Omental fat pad (tissue), 4 donors: ENCODE measurements around the gene IKZF1. TPM values are rescaled to one million over a fixed set of nuclear protein-coding genes. Genes with fewer than 3 reads are reported as not detected.

Experiments used
- ATAC-seq: fragments of 150-250 bp; one replicate; pipeline ENCODE4 v1.9.1; 2016; ENCODE audit warnings: mild to moderate bottlenecking, moderate library complexity; ENCODE audit not compliant: low FRiP score
- DNase-seq: peaks from one replicate; pipeline ENCODE4 v3.0.0-alpha.2; 2019; ENCODE audit warnings: low spot score
- total RNA-seq, 4 donors: library from RNA; depleted of rRNA; stranded (reverse); fragments of >200 nt; gene quantifications; one replicate each; pipeline ENCODE4 v1.1.0, GENCODE V29; 2016
- TF ChIP-seq, protein P1 (sequence below), 3 donors: fragments of 450-650 bp; IDR thresholded peaks; one replicate each; pipeline ENCODE4 v1.5.1; 2016 to 2017; ENCODE audit warnings: antibody characterized with exemption in 3 of 3, mild to moderate bottlenecking in 3 of 3, moderate library complexity in 2 of 3

IKZF1 gene
- total RNA-seq, 4 donors from 2014 or later = 14.6 to 34.5 (median 21.7) TPM

DNA sequence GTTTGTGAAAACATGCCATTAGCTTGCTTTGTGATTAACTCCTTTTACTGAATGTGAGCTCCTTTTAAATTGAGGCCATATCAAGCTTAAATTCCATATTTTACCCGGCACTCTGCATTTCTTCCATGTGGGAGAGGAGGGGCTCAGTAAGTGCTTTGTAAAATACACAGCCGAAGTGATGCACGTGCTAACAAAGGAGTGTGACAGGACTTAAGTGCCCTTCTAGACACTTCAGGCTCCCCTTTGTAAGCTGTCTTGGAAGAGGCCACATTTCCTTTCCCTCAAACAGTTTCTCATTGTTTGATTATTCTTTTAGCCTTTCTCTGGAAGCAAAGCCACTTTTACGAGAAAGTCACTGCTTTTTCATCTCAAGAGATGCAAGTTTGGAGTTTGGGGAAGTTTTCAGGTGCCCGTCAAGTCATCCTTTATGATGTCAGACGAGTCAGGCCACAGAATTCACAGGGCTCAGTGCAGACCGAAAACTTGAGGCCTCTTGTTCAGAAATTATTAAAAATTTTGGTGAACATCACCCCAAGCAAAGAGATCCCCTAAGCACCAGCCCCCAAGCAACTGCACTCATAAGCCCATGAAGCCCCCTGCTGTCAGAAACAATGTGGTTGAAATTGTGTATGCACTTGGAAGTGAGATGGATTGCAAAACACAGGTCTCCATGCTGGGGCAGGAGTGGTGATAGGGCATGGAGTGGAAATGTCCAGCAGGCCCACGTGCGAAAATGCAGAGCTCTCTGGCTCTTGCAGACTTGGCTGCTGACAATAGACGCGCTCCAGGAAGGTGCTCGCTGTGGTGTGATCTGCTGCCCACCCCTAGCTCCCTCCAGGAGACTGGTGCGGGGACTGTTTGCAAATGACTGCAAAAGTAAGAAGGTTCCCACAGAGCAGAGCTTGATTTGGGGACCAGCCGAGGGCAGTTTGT, 11.5 kb downstream of the IKZF1 start:
- TF ChIP-seq, protein P1, sequence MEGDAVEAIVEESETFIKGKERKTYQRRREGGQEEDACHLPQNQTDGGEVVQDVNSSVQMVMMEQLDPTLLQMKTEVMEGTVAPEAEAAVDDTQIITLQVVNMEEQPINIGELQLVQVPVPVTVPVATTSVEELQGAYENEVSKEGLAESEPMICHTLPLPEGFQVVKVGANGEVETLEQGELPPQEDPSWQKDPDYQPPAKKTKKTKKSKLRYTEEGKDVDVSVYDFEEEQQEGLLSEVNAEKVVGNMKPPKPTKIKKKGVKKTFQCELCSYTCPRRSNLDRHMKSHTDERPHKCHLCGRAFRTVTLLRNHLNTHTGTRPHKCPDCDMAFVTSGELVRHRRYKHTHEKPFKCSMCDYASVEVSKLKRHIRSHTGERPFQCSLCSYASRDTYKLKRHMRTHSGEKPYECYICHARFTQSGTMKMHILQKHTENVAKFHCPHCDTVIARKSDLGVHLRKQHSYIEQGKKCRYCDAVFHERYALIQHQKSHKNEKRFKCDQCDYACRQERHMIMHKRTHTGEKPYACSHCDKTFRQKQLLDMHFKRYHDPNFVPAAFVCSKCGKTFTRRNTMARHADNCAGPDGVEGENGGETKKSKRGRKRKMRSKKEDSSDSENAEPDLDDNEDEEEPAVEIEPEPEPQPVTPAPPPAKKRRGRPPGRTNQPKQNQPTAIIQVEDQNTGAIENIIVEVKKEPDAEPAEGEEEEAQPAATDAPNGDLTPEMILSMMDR (IDR thresholded peaks at IDR 0.05) = no peak
- ATAC-seq (no peak), DNase-seq (no peak)

GRCh38 chr7:50317221-50317678, 12.7 kb downstream of the IKZF1 start:
- no peak for DNase-seq
- ATAC-seq = no peak
- TF ChIP-seq, protein P1 (IDR thresholded peaks at IDR 0.05) = no peak

DNA sequence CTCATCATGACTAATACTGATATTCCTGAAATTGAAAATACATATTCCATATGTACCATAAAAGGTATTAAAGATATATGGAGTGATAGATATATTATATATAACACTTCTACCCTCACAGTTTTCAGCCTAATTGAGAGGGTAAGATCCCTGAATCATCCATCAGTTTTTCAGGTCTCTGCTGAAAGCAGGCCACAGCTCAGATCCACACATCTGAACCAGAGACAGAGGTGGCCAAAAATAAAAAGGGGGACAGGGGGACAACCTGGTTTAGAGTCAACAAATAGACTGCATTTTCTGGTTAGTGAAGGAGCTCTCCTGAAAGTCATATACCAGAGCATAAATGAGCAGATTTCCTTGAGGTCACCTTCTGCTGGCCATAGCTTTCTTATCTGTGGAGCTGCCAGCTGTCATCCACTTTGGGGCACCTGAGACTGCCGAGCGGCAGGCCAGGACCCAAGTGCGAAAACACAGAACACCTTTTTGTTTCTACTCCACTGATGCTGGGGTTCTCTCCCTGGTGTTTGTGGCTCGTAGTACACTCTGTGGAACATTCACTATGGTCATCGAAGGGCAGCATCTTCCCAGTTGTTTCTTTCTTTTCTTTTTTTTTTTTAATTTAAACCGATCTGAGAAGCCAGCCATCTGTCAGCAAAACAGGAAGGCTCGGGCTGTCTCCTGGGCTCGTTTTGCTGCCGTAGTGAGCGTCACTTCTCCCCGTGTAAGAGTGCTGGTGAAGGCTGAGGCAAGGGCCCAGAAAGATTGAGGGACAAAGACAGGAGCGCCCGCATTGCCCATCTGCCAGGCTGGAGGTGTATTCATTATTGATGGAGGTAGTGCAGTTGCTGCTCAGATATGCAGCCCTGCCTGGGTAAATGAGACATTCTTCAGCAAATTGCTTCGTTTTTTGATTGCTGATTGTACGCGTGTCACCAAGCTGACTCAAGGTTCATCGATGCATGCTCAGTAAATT, 13.5 kb downstream of the IKZF1 start:
- DNase-seq (no peak), ATAC-seq (no peak)
- TF ChIP-seq, protein P1 (IDR thresholded peaks at IDR 0.05) = no peak

DNA sequence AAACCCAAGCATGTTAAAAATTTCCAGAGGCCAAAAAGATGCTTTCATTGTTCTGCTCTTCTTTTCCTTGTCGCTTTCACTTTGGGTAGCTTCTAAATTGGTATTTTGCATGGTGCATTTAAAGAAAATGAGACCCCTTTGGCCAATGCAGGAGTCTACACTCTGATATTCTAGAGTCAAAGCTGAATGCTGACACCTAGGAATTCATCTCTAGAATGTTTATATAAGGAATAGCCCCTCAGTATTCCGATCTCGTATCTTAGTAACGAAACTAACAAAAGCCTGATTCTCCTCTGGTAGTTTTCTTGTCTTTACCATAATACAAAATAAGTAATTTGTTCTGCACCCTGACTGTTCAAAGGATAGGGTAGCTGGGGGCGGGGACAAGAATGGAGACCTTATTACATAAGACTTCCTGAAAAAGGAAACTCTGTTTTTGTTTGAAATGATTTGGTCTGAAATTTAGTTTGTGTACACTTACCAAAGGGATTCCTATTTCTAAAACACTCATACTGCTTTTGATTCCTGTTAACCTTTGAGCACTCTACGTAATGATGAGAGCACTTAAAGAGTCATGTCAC, 17.1 kb downstream of the IKZF1 start:
- no peak for ATAC-seq
- no peak for DNase-seq
- TF ChIP-seq, protein P1 (IDR thresholded peaks at IDR 0.05) = no peak

GRCh38 chr7:50324113-50324512, 19.6 kb downstream of the IKZF1 start:
- TF ChIP-seq, protein P1 (IDR thresholded peaks at IDR 0.05) = no peak
- no peak for ATAC-seq

DNA sequence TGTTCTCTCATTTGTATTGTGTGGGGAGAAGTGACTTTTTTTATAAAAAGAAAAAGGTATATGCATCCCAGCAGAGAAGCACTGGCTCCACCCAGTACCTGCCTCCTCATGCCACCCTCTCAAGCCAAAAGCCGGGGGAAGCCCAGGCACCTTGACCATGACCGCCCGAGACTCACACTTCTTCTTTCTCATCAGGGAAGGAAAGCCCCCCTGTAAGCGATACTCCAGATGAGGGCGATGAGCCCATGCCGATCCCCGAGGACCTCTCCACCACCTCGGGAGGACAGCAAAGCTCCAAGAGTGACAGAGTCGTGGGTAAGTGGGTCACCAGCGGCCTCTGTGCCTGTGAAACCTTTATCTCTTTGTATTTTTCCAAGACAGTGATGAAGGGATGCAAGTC, 22.9 kb downstream of the IKZF1 start:
- ATAC-seq (no peak), DNase-seq (no peak)
- TF ChIP-seq, protein P1 (IDR thresholded peaks at IDR 0.05) = no peak

More at GRCh38 chr7:50324113-50324512, 19.6 kb downstream of the IKZF1 start:
- no peak for DNase-seq
